Gastroesophageal sphincter (tissue), 4 donors: Measurements from ENCODE around the gene RPAP2. TPM values are rescaled to one million over a fixed set of nuclear protein-coding genes. Genes with fewer than 3 reads are reported as not detected.
"Not testable (repeated sequence)": the region's sequence is repeated elsewhere in the genome, so short reads cannot be mapped to it uniquely, and the experiment has no call there.

ENCODE experiments used
- ATAC-seq: fragments of 150-250 bp; one replicate; pipeline ENCODE4 v1.9.1; 2016; ENCODE audit warnings: mild to moderate bottlenecking, moderate library complexity
- H3K27ac ChIP-seq, 4 donors: fragments of 200-600 bp; sonication (generic) in 3 of 4; 1 replicate in 3 of 4; 2 replicates in 1 of 4; pipeline ENCODE4 v1.5.1; 2016 to 2019
- H3K27me3 ChIP-seq: fragments of 200-600 bp; sonication (generic); one replicate; pipeline ENCODE4 v1.5.1; 2019
- H3K36me3 ChIP-seq, 2 donors: fragments of 200-600 bp; sonication (generic); one replicate each; pipeline ENCODE4 v1.5.1; 2019; ENCODE audit warnings: control low read depth in 1 of 2
- H3K4me1 ChIP-seq, 3 donors: fragments of 200-600 bp; sonication (generic); 1 replicate in 2 of 3; 2 replicates in 1 of 3; pipeline ENCODE4 v1.5.1; 2016 to 2019; ENCODE audit warnings: control low read depth in 2 of 3
- H3K4me3 ChIP-seq, 2 donors: fragments of 200-600 bp; sonication (generic); one replicate each; pipeline ENCODE4 v1.5.1; 2019; ENCODE audit warnings: mild to moderate bottlenecking in 1 of 2, moderate library complexity in 1 of 2
- H3K9me3 ChIP-seq, 3 donors: fragments of 200-600 bp; sonication (generic); one replicate each; pipeline ENCODE4 v1.5.1; 2017 to 2019; ENCODE audit warnings: control low read depth in 2 of 3
- CTCF ChIP-seq, 4 experiments: fragments of 200-600 bp in 2 of 4; fragments of 450-650 bp in 2 of 4; sonication (generic) in 1 of 4; IDR thresholded peaks; one replicate each; pipeline ENCODE4 v1.5.1; 2017 to 2019; ENCODE audit warnings: antibody characterized with exemption in 4 of 4, mild to moderate bottlenecking in 2 of 4, moderate library complexity in 2 of 4
- EP300 ChIP-seq: sonication (generic); formaldehyde crosslinking; IDR thresholded peaks from one replicate; pipeline ENCODE4 v1.6.1; 2017; ENCODE audit warnings: antibody characterized with exemption, mild to moderate bottlenecking
- POLR2A ChIP-seq, 2 donors: fragments of 450-650 bp; IDR thresholded peaks; one replicate each; pipeline ENCODE4 v1.6.1; 2017; ENCODE audit warnings: antibody characterized with exemption in 2 of 2, mild to moderate bottlenecking in 2 of 2, moderate library complexity in 1 of 2
- POLR2AphosphoS5 ChIP-seq: sonication (generic); formaldehyde crosslinking; IDR thresholded peaks from one replicate; pipeline ENCODE4 v1.6.1; 2017; ENCODE audit warnings: antibody characterized with exemption
- WGBS, 2 donors: methylation state at CpG; one replicate each; pipeline ENCODE4 v1.1.5; 2018; ENCODE audit warnings: low coverage in 1 of 2; 5-methylcytosine and 5-hydroxymethylcytosine counted together
- total RNA-seq, 4 donors: library from RNA; depleted of rRNA; stranded (reverse); fragments of >200 nt; gene quantifications; one replicate each; pipeline ENCODE4 v1.1.0, GENCODE V29; 2016

Gene RPAP2
- total RNA-seq, 4 donors from 2014 or later: 16.8 to 31.8 (median 18.8) TPM

DNA sequence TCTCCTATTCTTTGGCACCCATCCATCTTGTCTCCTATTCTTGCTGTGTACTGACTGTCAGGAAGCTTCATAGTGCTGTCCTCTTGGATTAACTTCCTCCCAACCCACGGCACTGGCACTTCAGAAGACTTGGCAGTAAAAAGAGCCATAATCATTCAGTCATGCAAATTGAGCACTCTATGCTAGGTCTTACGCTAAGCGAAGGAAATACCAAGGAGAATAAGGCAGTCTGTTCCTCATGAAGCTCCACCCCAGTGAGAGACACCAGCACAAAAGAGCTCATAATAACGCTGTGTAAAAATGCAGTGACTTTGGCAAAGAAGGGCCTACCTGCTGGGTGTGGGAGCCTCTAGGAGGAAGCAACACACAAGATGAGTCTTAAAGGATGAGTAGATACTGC lies 120.8 kb downstream of the RPAP2 start:
- WGBS, 2 donors: 44 to 67% methylated on average over 3 to 4 of the region's 4 CpGs
- TF ChIP-seq POLR2AphosphoS5 (no peak), POLR2A (IDR thresholded peaks at IDR 0.05) (no peak), CTCF (IDR thresholded peaks at IDR 0.05) (no peak), EP300 (no peak)

GRCh38 chr1:92424381-92424780 lies 125.5 kb downstream of the RPAP2 start:
- no peak overlapping the region for H3K27ac ChIP-seq
- TF ChIP-seq POLR2AphosphoS5 (no peak), EP300 (no peak)
- no peak for ATAC-seq
- no peaks in the 10 kb centered on the region for H3K36me3 ChIP-seq
- H3K4me1 ChIP-seq: no peaks in the 10 kb centered on the region
- no peaks in the 10 kb centered on the region for H3K9me3 ChIP-seq
- H3K27me3 ChIP-seq: no peaks in the 10 kb centered on the region
- WGBS, 2 donors: 29 to 42% methylated on average over 4 of the region's 4 CpGs
- H3K4me3 ChIP-seq: no peak overlapping the region

More for the DNA sequence above, 120.8 kb downstream of the RPAP2 start:
- no peak for ATAC-seq
- no peaks in the 10 kb centered on the region for H3K27me3 ChIP-seq
- H3K4me1 ChIP-seq: no peaks in the 10 kb centered on the region
- H3K9me3 ChIP-seq: no peaks in the 10 kb centered on the region
- H3K36me3 ChIP-seq: no peaks in the 10 kb centered on the region
- H3K4me3 ChIP-seq: no peak overlapping the region
- H3K27ac ChIP-seq: no peak overlapping the region

DNA sequence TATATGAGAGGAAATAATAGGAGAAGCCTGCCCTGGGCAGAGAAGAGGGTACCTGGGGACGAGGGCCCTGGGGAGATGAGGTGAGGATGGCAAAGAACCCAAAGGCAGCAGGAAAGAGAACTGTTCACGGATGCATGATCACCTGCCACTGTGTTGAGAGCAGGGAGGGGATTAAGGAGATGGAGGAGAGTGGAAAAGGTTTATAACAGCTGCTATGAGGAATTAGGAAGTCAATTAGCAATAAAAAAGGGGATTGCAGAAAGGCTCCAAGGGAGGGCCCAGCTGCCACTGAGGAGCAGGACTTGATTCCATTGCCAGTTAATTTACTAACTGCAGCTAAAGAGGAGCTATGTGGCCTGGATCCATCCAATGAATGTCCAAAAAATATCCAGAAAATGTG lies 126.8 kb downstream of the RPAP2 start:
- H3K4me1 ChIP-seq: no peaks in the 10 kb centered on the region
- no peaks in the 10 kb centered on the region for H3K27me3 ChIP-seq
- no peak for ATAC-seq
- TF ChIP-seq EP300: no peak
- TF ChIP-seq CTCF (IDR thresholded peaks at IDR 0.05): no peak
- TF ChIP-seq POLR2A (IDR thresholded peaks at IDR 0.05): no peak
- no peak for TF ChIP-seq POLR2AphosphoS5
- H3K36me3 ChIP-seq: no peaks in the 10 kb centered on the region
- no peaks in the 10 kb centered on the region for H3K9me3 ChIP-seq
- H3K27ac ChIP-seq: no peak overlapping the region
- WGBS, 2 donors: 29 to 33% methylated on average over 1 to 2 of the region's 2 CpGs
- H3K4me3 ChIP-seq: no peak overlapping the region

GRCh38 chr1:92430030-92430429 lies 131.2 kb downstream of the RPAP2 start:
- Histone ChIP-seq H3K4me1 (no peaks in the 10 kb centered on the region), H3K4me3 (no peak overlapping the region), H3K9me3 (no peaks in the 10 kb centered on the region), H3K36me3 (no peaks in the 10 kb centered on the region), H3K27me3 (no peaks in the 10 kb centered on the region), H3K27ac (no peak overlapping the region)
- TF ChIP-seq POLR2A (IDR thresholded peaks at IDR 0.05) (no peak), POLR2AphosphoS5 (no peak), CTCF (IDR thresholded peaks at IDR 0.05) (no peak), EP300 (no peak)
- WGBS, 2 donors: 91% methylated on average over 1 of the region's 1 CpG
- ATAC-seq: no peak

- H3K4me1 ChIP-seq, H3K27me3 ChIP-seq, H3K36me3 ChIP-seq, ATAC-seq, H3K4me3 ChIP-seq, H3K27ac ChIP-seq: not testable (repeated sequence)
- H3K9me3 ChIP-seq: peaks cover 0 to 15% (median 0%) of the 10 kb centered on the region in 3 donors
- 88 to 100% methylated on average over 1 of the region's 1 CpG for WGBS, 2 donors
These were observed 135.7 kb downstream of the RPAP2 start for GRCh38 chr1:92434572-92434971.

- Histone ChIP-seq H3K9me3 (peaks cover 0 to 15% (median 0%) of the 10 kb centered on the region in 3 donors), H3K27me3 (no peaks in the 10 kb centered on the region), H3K36me3 (no peaks in the 10 kb centered on the region), H3K4me1 (no peaks in the 10 kb centered on the region), H3K27ac (no peak overlapping the region), H3K4me3 (no peak overlapping the region)
- WGBS, 2 donors: 78 to 80% methylated on average over 1 of the region's 1 CpG
- no peak for ATAC-seq
- TF ChIP-seq CTCF (IDR thresholded peaks at IDR 0.05) (no peak), EP300 (no peak), POLR2AphosphoS5 (no peak), POLR2A (IDR thresholded peaks at IDR 0.05) (no peak)
These were observed 140.4 kb downstream of the RPAP2 start for GRCh38 chr1:92439291-92439690.
